ENCODE results near the gene CMSS1.

Gene CMSS1

GRCh38 chr3:100105501-100105900 is 287.8 kb downstream of the CMSS1 start:
- DNase-seq (ENCODE audit: low read depth, low spot score), result no peak

- no peak for DNase-seq (ENCODE audit: low read depth, low spot score)
These were observed 288.4 kb downstream of the CMSS1 start for GRCh38 chr3:100106094-100106493.

- DNase-seq (ENCODE audit: low read depth, low spot score), result no peak
These were observed 289.0 kb downstream of the CMSS1 start for GRCh38 chr3:100106531-100107141.

GRCh38 chr3:100107221-100107814 is 289.7 kb downstream of the CMSS1 start:
- DNase-seq (ENCODE audit: low read depth, low spot score), result no peak

- no peak for DNase-seq (ENCODE audit: low read depth, low spot score)
These were observed 290.9 kb downstream of the CMSS1 start for GRCh38 chr3:100108464-100109079.

- no peak for DNase-seq (ENCODE audit: low read depth, low spot score)
These were observed 292.5 kb downstream of the CMSS1 start for GRCh38 chr3:100110162-100110561.

GRCh38 chr3:100111728-100112127 is 294.1 kb downstream of the CMSS1 start:
- no peak for DNase-seq (ENCODE audit: low read depth, low spot score)

- no peak for DNase-seq (ENCODE audit: low read depth, low spot score)
These were observed 296.2 kb downstream of the CMSS1 start for GRCh38 chr3:100113723-100114412.

- no peak for DNase-seq (ENCODE audit: low read depth, low spot score)
These were observed 296.9 kb downstream of the CMSS1 start, which contains the start of gene FILIP1L for GRCh38 chr3:100114413-100115030. Gene FILIP1L (minus strand): TSS chr3:100114501.

- no peak for DNase-seq (ENCODE audit: low read depth, low spot score)
These were observed 299.4 kb downstream of the CMSS1 start for GRCh38 chr3:100117093-100117492.

- DNase-seq (ENCODE audit: low read depth, low spot score), result no peak
These were observed 302.4 kb downstream of the CMSS1 start for GRCh38 chr3:100120012-100120411.

GRCh38 chr3:100120693-100121092 is 303.0 kb downstream of the CMSS1 start:
- no peak for DNase-seq (ENCODE audit: low read depth, low spot score)

GRCh38 chr3:100122321-100122720 is 304.7 kb downstream of the CMSS1 start:
- no peak for DNase-seq (ENCODE audit: low read depth, low spot score)

- no peak for DNase-seq (ENCODE audit: low read depth, low spot score)
These were observed 305.4 kb downstream of the CMSS1 start for GRCh38 chr3:100123112-100123511.

GRCh38 chr3:100124201-100124761 is 306.6 kb downstream of the CMSS1 start:
- no peak for DNase-seq (ENCODE audit: low read depth, low spot score)

GRCh38 chr3:100125161-100125938 is 307.7 kb downstream of the CMSS1 start:
- DNase-seq (ENCODE audit: low read depth, low spot score), result no peak

- DNase-seq (ENCODE audit: low read depth, low spot score), result no peak
These were observed 310.1 kb downstream of the CMSS1 start for GRCh38 chr3:100127792-100128191.

- DNase-seq (ENCODE audit: low read depth, low spot score), result no peak
These were observed 310.9 kb downstream of the CMSS1 start for GRCh38 chr3:100128565-100128964.

- no peak for DNase-seq (ENCODE audit: low read depth, low spot score)
These were observed 312.3 kb downstream of the CMSS1 start for GRCh38 chr3:100129941-100130340.

GRCh38 chr3:100131241-100131640 is 313.6 kb downstream of the CMSS1 start:
- DNase-seq (ENCODE audit: low read depth, low spot score), result no peak

- DNase-seq (ENCODE audit: low read depth, low spot score), result no peak
These were observed 319.3 kb downstream of the CMSS1 start for GRCh38 chr3:100136921-100137320.

All from activated CD4-positive, CD25-positive, alpha-beta regulatory T cell treated with anti-CD3 and anti-CD28 coated beads, Interleukin-2, amount 50 U/mL, for 16 hours (primary cell).